CD14-positive monocyte (primary cell): ENCODE measurements around the gene SKOR1. TPM values are rescaled to one million over a fixed set of nuclear protein-coding genes. Genes with fewer than 3 reads are reported as not detected.

Experiments
- DNase-seq, 3 donors: peaks; one replicate each; pipeline ENCODE4 v3.0.0-alpha.2; 2011 to 2022
- H2AFZ ChIP-seq: 2 replicates; pipeline ENCODE4 v1.6.0; 2012; ENCODE audit warnings: mild to moderate bottlenecking, low read depth, low read length, inconsistent platforms; ENCODE audit not compliant: insufficient read depth, poor library complexity, severe bottlenecking
- H3K27ac ChIP-seq, 2 donors: 1 replicate in 1 of 2; 2 replicates in 1 of 2; pipeline ENCODE4 v1.5.1; 2012 to 2013; ENCODE audit warnings: low read length in 2 of 2, control low read depth in 1 of 2, inconsistent platforms in 1 of 2, low read depth in 1 of 2, mild to moderate bottlenecking in 1 of 2
- H3K27me3 ChIP-seq, 2 donors: one replicate each; pipeline versions ENCODE4 v1.6.0 to v1.6.1; 2011 to 2013; ENCODE audit warnings: low read length in 2 of 2; ENCODE audit not compliant: control insufficient read depth in 2 of 2, insufficient read depth in 2 of 2
- H3K36me3 ChIP-seq, 2 donors: replicated peaks in 1 of 2; 1 replicate in 1 of 2; 2 replicates in 1 of 2; pipeline versions ENCODE4 v1.5.1 to v1.6.1; 2012 to 2013; ENCODE audit warnings: low read length in 2 of 2, control low read depth in 1 of 2, inconsistent platforms in 1 of 2, mild to moderate bottlenecking in 1 of 2; ENCODE audit not compliant: insufficient read depth in 2 of 2, control insufficient read depth in 1 of 2
- H3K4me1 ChIP-seq, 2 donors: 1 replicate in 1 of 2; 2 replicates in 1 of 2; pipeline versions ENCODE4 v1.5.1 to v1.6.1; 2012 to 2013; ENCODE audit warnings: low read length in 2 of 2, control low read depth in 1 of 2, inconsistent platforms in 1 of 2, mild to moderate bottlenecking in 1 of 2, moderate library complexity in 1 of 2; ENCODE audit not compliant: insufficient read depth in 2 of 2, control insufficient read depth in 1 of 2
- H3K4me2 ChIP-seq: replicated peaks from 2 replicates; pipeline ENCODE3; 2012; ENCODE audit warnings: low read length, moderate library complexity, mild to moderate bottlenecking; ENCODE audit not compliant: poor library complexity, severe bottlenecking; ENCODE audit errors: extremely low read depth
- H3K4me3 ChIP-seq, 3 experiments: fragments of 200-600 bp in 1 of 3; sonication (generic) in 1 of 3; replicated peaks in 1 of 3; 1 replicate in 2 of 3; 2 replicates in 1 of 3; pipeline ENCODE4 v1.5.1; 2011 to 2013; ENCODE audit warnings: low read length in 3 of 3, mild to moderate bottlenecking in 3 of 3, control low read depth in 2 of 3, low read depth in 2 of 3, inconsistent platforms in 1 of 3, moderate library complexity in 1 of 3
- H3K79me2 ChIP-seq: 2 replicates; pipeline ENCODE4 v1.6.0; 2012; ENCODE audit warnings: mild to moderate bottlenecking, control low read depth, inconsistent platforms, low read length, moderate library complexity; ENCODE audit not compliant: insufficient read depth
- H3K9ac ChIP-seq: 2 replicates; pipeline ENCODE4 v1.6.0; 2017; ENCODE audit warnings: low read length, mild to moderate bottlenecking; ENCODE audit not compliant: insufficient read depth, poor library complexity, severe bottlenecking
- H3K9me3 ChIP-seq, 2 donors: replicated peaks in 1 of 2; 1 replicate in 1 of 2; 2 replicates in 1 of 2; pipeline versions ENCODE4 v1.5.1 to v1.6.1; 2012 to 2013; ENCODE audit warnings: low read length in 2 of 2, control low read depth in 1 of 2; ENCODE audit not compliant: control insufficient read depth in 1 of 2, insufficient read depth in 1 of 2
- H4K20me1 ChIP-seq: 2 replicates; pipeline ENCODE4 v1.6.0; 2012; ENCODE audit warnings: mild to moderate bottlenecking, low read length, control low read depth, moderate library complexity; ENCODE audit not compliant: insufficient read depth
- H3K27ac Mint-ChIP-seq, 7 donors: one replicate each; pipeline ENCODE4 v1.8.0; 2020; ENCODE audit warnings: mild to moderate bottlenecking in 7 of 7, mixed read lengths in 7 of 7, moderate library complexity in 6 of 7, inconsistent platforms in 2 of 7
- H3K27me3 Mint-ChIP-seq, 3 donors: one replicate each; pipeline ENCODE4 v1.8.0; 2021 to 2022; ENCODE audit warnings: low read depth in 3 of 3, mild to moderate bottlenecking in 3 of 3, mixed read lengths in 3 of 3, moderate library complexity in 3 of 3, inconsistent platforms in 1 of 3
- H3K36me3 Mint-ChIP-seq, 2 donors: one replicate each; pipeline ENCODE4 v1.8.0; 2020; ENCODE audit warnings: mixed read lengths in 2 of 2, inconsistent platforms in 1 of 2, mild to moderate bottlenecking in 1 of 2
- H3K4me1 Mint-ChIP-seq: one replicate; pipeline ENCODE4 v1.8.0; 2020; ENCODE audit warnings: mild to moderate bottlenecking, mixed read lengths
- H3K4me3 Mint-ChIP-seq, 2 donors: one replicate each; pipeline ENCODE4 v1.8.0; 2020; ENCODE audit warnings: mild to moderate bottlenecking in 2 of 2, mixed read lengths in 2 of 2, moderate library complexity in 1 of 2
- H3K9me3 Mint-ChIP-seq, 7 donors: one replicate each; pipeline ENCODE4 v1.8.0; 2020 to 2022; ENCODE audit warnings: mixed read lengths in 7 of 7, mild to moderate bottlenecking in 6 of 7, moderate library complexity in 6 of 7, inconsistent platforms in 2 of 7
- CTCF ChIP-seq: fragments of 200-600 bp; IDR thresholded peaks from one replicate; pipeline ENCODE4 v1.8.0; 2022; ENCODE audit warnings: antibody characterized with exemption, mild to moderate bottlenecking
- WGBS: methylation state at CpG from one replicate; pipeline ENCODE4 v1.1.5; 2013; ENCODE audit warnings: missing lambda C conversion rate; ENCODE audit not compliant: insufficient coverage; 5-methylcytosine and 5-hydroxymethylcytosine counted together
- intact Hi-C, 2 donors: fragments of 100-400 bp; cut with micrococcal nuclease; formaldehyde crosslinking; loops; one replicate each; pipeline versions ENCODE4 v1.15.0 to v1.15.1; 2023
- polyA plus RNA-seq, 3 donors: library from polyadenylated mRNA; depleted of rRNA in 1 of 3; unstranded in 2 of 3; stranded (reverse) in 1 of 3; fragments of 300-500 nt in 2 of 3; fragments of >200 nt in 1 of 3; fragmentation: Illumina TruSeq in 2 of 3; gene quantifications; 1 replicate in 2 of 3; 2 replicates in 1 of 3; pipeline ENCODE4 v1.2.3, GENCODE V29; 2012 to 2021

Gene SKOR1
- polyA plus RNA-seq, 3 donors = 0.23 TPM; not detected in 2

GRCh38 chr15:67853454-67853853 is 28.1 kb downstream of the SKOR1 start:
- Histone ChIP-seq H3K9ac (no peak overlapping the region), H4K20me1 (no peaks in the 10 kb centered on the region), H3K79me2 (no peaks in the 10 kb centered on the region), H3K4me2 (no peak overlapping the region), H2AFZ (no peak overlapping the region), H3K4me3 (no peak overlapping the region), H3K27ac (no peak overlapping the region), H3K27me3 (no peaks in the 10 kb centered on the region), H3K9me3 (peaks cover 7 to 23% of the 10 kb centered on the region in 2 donors), H3K4me1 (peaks cover 15% of the 10 kb centered on the region in 2 donors), H3K36me3 (no peaks in the 10 kb centered on the region)
- peaks cover 0 to 6% of the 10 kb centered on the region in 2 donors for H3K36me3 Mint-ChIP-seq
- no peak overlapping the region for H3K4me3 Mint-ChIP-seq
- TF ChIP-seq CTCF = no peak
- DNase-seq = no peak
- peaks cover 14% of the 10 kb centered on the region for H3K4me1 Mint-ChIP-seq
- intact Hi-C loops = no loop called here
- peaks cover 0 to 6% (median 1%) of the 10 kb centered on the region in 3 donors for H3K27me3 Mint-ChIP-seq
- H3K27ac Mint-ChIP-seq = no peak overlapping the region
- peaks cover 7 to 24% (median 19%) of the 10 kb centered on the region in 7 donors for H3K9me3 Mint-ChIP-seq
- 100% methylated on average over 1 of the region's 3 CpGs for WGBS

DNA sequence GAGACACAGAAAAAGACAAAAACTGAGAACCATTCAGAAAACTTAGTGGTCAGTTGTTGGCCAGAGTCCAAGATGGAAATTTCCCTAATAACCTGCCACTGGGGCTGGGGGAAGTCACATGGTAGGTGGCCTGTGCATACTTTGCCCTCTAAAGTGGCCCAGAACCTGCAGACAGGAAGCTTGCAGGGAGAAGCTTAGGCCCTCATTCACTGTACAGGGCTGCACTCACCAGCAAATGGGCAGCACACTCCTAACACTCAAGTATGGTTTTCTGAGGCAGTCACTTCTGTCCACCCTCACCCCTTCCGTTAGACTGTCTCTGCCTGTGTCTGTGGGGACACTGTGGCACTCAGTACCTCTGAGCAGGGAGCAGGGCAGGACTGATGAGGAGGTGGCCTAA is 29.0 kb downstream of the SKOR1 start:
- H3K4me2 ChIP-seq = no peak overlapping the region
- no peaks in the 10 kb centered on the region for H4K20me1 ChIP-seq
- H3K4me1 ChIP-seq = peaks cover 15% of the 10 kb centered on the region in 2 donors
- H3K36me3 ChIP-seq = no peaks in the 10 kb centered on the region
- 100% methylated on average over 1 of the region's 1 CpG for WGBS
- H3K79me2 ChIP-seq = no peaks in the 10 kb centered on the region
- no peak overlapping the region for H3K27ac Mint-ChIP-seq
- peaks cover 0 to 7% (median 1%) of the 10 kb centered on the region in 3 donors for H3K27me3 Mint-ChIP-seq
- H3K4me3 ChIP-seq = no peak overlapping the region
- no peak for TF ChIP-seq CTCF
- peaks cover 14% of the 10 kb centered on the region for H3K4me1 Mint-ChIP-seq
- no peaks in the 10 kb centered on the region for H3K27me3 ChIP-seq
- H3K9ac ChIP-seq = no peak overlapping the region
- intact Hi-C loops = no loop called here
- no peak overlapping the region for H3K27ac ChIP-seq
- H3K9me3 Mint-ChIP-seq = peaks cover 7 to 19% (median 16%) of the 10 kb centered on the region in 7 donors
- no peak for DNase-seq
- H2AFZ ChIP-seq = no peak overlapping the region
- peaks cover 7 to 19% of the 10 kb centered on the region in 2 donors for H3K9me3 ChIP-seq
- H3K4me3 Mint-ChIP-seq = no peak overlapping the region
- H3K36me3 Mint-ChIP-seq = peaks cover 0 to 4% of the 10 kb centered on the region in 2 donors
